ENCODE measurements around the gene RPS15. TPM values are rescaled to one million over a fixed set of nuclear protein-coding genes. Genes with fewer than 3 reads are reported as not detected.

RPS15 gene
- total and polyA plus RNA-seq, 2 of the 13 experiments (the other 11 are each of a cell fraction or from before 2014, with no cell fraction given) = 695 to 1,411 TPM

- TF ChIP-seq ZGPAT (CRISPR knock-in tag; IDR thresholded peaks at IDR 0.05) (no peak), GTF2F1 (IDR thresholded peaks at IDR 0.05; ENCODE audit: low read length) (no peak), KAT8 (CRISPR knock-in tag; IDR thresholded peaks at IDR 0.05) (peak; percentile 47; the same call in 1 of the 2 replicates), ZNF678 (CRISPR knock-in tag; IDR thresholded peaks at IDR 0.05) (no peak), GRHL1 (CRISPR knock-in tag; conservative IDR thresholded peaks at IDR 0.05) (no peak), BATF2 (CRISPR knock-in tag; IDR thresholded peaks at IDR 0.05) (no peak), FOSL2 (CRISPR knock-in tag; IDR thresholded peaks at IDR 0.05) (no peak), MAFF (IDR thresholded peaks at IDR 0.05; ENCODE audit: low read depth, low read length) (no peak), FOXA1 (IDR thresholded peaks at IDR 0.05) (no peak), FOXA1 (CRISPR knock-in tag; IDR thresholded peaks at IDR 0.05) (peak; percentile 30; the same call in 1 of the 2 replicates), NFE2L1 (CRISPR knock-in tag; IDR thresholded peaks at IDR 0.05; ENCODE audit: borderline replicate concordance) (no peak), RFX1 (IDR thresholded peaks at IDR 0.05) (no peak), LCORL (IDR thresholded peaks at IDR 0.05) (no peak), LCORL (CRISPR knock-in tag; IDR thresholded peaks at IDR 0.05) (0 out of 2 replicates have a peak, but pooled peaks have one; percentile 26), MAFK (conservative IDR thresholded peaks at IDR 0.05 in 1 of 2, IDR thresholded peaks at IDR 0.05 in 1 of 2; ENCODE audit: low read length in 2 of 2) (no peak), FOXK1 (CRISPR knock-in tag; IDR thresholded peaks at IDR 0.05; ENCODE audit: borderline replicate concordance, low read depth) (no peak), ZNF746 (CRISPR knock-in tag; IDR thresholded peaks at IDR 0.05) (no peak), ZEB1 (IDR thresholded peaks at IDR 0.05; ENCODE audit: insufficient replicate concordance, low read depth) (no peak), AGO1 (IDR thresholded peaks at IDR 0.05; ENCODE audit: low read depth, low read length, poor library complexity, severe bottlenecking) (no peak), ZBTB7A (CRISPR knock-in tag; IDR thresholded peaks at IDR 0.05) (no peak), ATF7 (IDR thresholded peaks at IDR 0.05) (no peak), ATF7 (CRISPR knock-in tag; IDR thresholded peaks at IDR 0.05) (no peak), HNF1B (CRISPR knock-in tag; IDR thresholded peaks at IDR 0.05) (no peak), ZNF12 (CRISPR knock-in tag; IDR thresholded peaks at IDR 0.05) (no peak)
These were observed 29.6 kb upstream of the RPS15 start (continued) for GRCh38 chr19:1408300-1409203.
